SK-MEL-5 (cell line): Measurements from ENCODE around the gene KCNIP1. TPM values are rescaled to one million over a fixed set of nuclear protein-coding genes. Genes with fewer than 3 reads are reported as not detected.

Experiments
- DNase-seq: peaks from one replicate; pipeline ENCODE4 v3.0.0-alpha.2; 2016; ENCODE audit warnings: low read depth, low spot score
- in situ Hi-C: cut with HindIII; loops from 2 replicates; pipeline ENCODE4 v1.10.0; 2016; ENCODE audit warnings: low sequenced_read_pairs, high pct_unique_total_duplicates, low pct_unique_long_range_greater_than_20kb
- total RNA-seq: library from RNA; depleted of rRNA; stranded (reverse); fragments of >200 nt; shearing (Covaris generic); gene quantifications from 2 replicates; pipeline ENCODE4 v1.2.3, GENCODE V29; 2014; rRNA removed

The KCNIP1 gene
- total RNA-seq, 1 experiment from 2014 or later, result not detected

- in situ Hi-C loops, result no loop called here
- DNase-seq, result no peak
These were observed 279.9 kb downstream of the KCNIP1 start, which contains the start of gene GABRP for GRCh38 chr5:170783498-170784247. Gene GABRP, plus strand, starts transcription at chr5:170783725. Its CDS starts 4,891 bp downstream, at chr5:170788616.

GRCh38 chr5:170785416-170785815, 281.6 kb downstream of the KCNIP1 start:
- no peak for DNase-seq
- in situ Hi-C loops, result no loop called here

Other genes with a start within 250 kb of the KCNIP1 start
- 0.26 and 0.51 TPM in 2 replicates for gene LCP2, start 206.2 kb upstream of the KCNIP1 start, total RNA-seq
- not detected in 2 replicates for gene KCNMB1, start 114.7 kb upstream of the KCNIP1 start, total RNA-seq